HCT116 (cell line): Measurements from ENCODE around the gene NRP1.

Source experiments
- CTCF ChIP-seq, 3 experiments: fragments of 200-600 bp in 1 of 3; sonication (generic) in 1 of 3; IDR thresholded peaks in 2 of 3; conservative IDR thresholded peaks in 1 of 3; 2 replicates each; pipeline ENCODE4 v1.5.1; 2012 to 2017; ENCODE audit warnings: low read depth in 2 of 3, low read length in 2 of 3, antibody characterized with exemption in 1 of 3, borderline replicate concordance in 1 of 3, control low read depth in 1 of 3, mild to moderate bottlenecking in 1 of 3, mixed read lengths in 1 of 3, mixed run types in 1 of 3, moderate library complexity in 1 of 3; ENCODE audit not compliant: insufficient read depth in 1 of 3
- EGR1 ChIP-seq: IDR thresholded peaks from 2 replicates; pipeline ENCODE4 v1.6.1; 2012; ENCODE audit warnings: low read depth
- EZH2 ChIP-seq: fragments of 200-600 bp; sonication (generic); IDR thresholded peaks from 2 replicates; pipeline ENCODE4 v1.6.1; 2017; ENCODE audit warnings: antibody characterized with exemption, mixed run types
- POLR2A ChIP-seq: IDR thresholded peaks from 2 replicates; pipeline ENCODE4 v1.7.0; 2011; ENCODE audit warnings: borderline replicate concordance; ENCODE audit not compliant: insufficient read depth, insufficient read length; ENCODE audit errors: extremely low read depth
- SRF ChIP-seq: IDR thresholded peaks from 2 replicates; pipeline ENCODE4 v1.6.1; 2012; ENCODE audit warnings: low read depth

GRCh38 chr10:33241351-33241750 lies 93.1 kb downstream of the NRP1 start:
- TF ChIP-seq CTCF (IDR thresholded peaks at IDR 0.05 in 2 of 3, conservative IDR thresholded peaks at IDR 0.05 in 1 of 3; ENCODE audit: borderline replicate concordance in 1 of 3, insufficient read depth in 1 of 3, low read depth in 2 of 3, low read length in 2 of 3) (no peak), SRF (no peak), EGR1 (no peak), EZH2 (no peak), POLR2A (no peak)
